Measurements from ENCODE around the gene ATG5.
"Not testable (repeated sequence)": the region's sequence is repeated elsewhere in the genome, so short reads cannot be mapped to it uniquely, and the experiment has no call there.

The ATG5 gene

GRCh38 chr6:106159531-106159940, 166.0 kb downstream of the ATG5 start:
- no peak for DNase-seq (ENCODE audit: low read depth in 2 of 3, low spot score in 2 of 3)

GRCh38 chr6:106158816-106159215, 166.7 kb downstream of the ATG5 start:
- DNase-seq (ENCODE audit: low read depth in 2 of 3, low spot score in 2 of 3) = no peak

GRCh38 chr6:106156863-106157262, 168.7 kb downstream of the ATG5 start:
- no peak for DNase-seq (ENCODE audit: low read depth in 2 of 3, low spot score in 2 of 3)

GRCh38 chr6:106156413-106156812, 169.1 kb downstream of the ATG5 start:
- no peak for DNase-seq (ENCODE audit: low read depth in 2 of 3, low spot score in 2 of 3)

GRCh38 chr6:106155219-106155830, 170.2 kb downstream of the ATG5 start:
- no peak for DNase-seq (ENCODE audit: low read depth in 2 of 3, low spot score in 2 of 3)

GRCh38 chr6:106154326-106154725, 171.2 kb downstream of the ATG5 start:
- DNase-seq (ENCODE audit: low read depth in 2 of 3, low spot score in 2 of 3) = no peak

- no peak for DNase-seq (ENCODE audit: low read depth in 2 of 3, low spot score in 2 of 3)
Measured at GRCh38 chr6:106152952-106153351, 172.6 kb downstream of the ATG5 start.

- not testable (repeated sequence) for DNase-seq (ENCODE audit: low read depth in 2 of 3, low spot score in 2 of 3)
Measured at GRCh38 chr6:106152476-106152875, 173.1 kb downstream of the ATG5 start.

- DNase-seq (ENCODE audit: low read depth in 2 of 3, low spot score in 2 of 3) = no peak
Measured at GRCh38 chr6:106149472-106150069, 176.0 kb downstream of the ATG5 start.

GRCh38 chr6:106147476-106147875, 178.1 kb downstream of the ATG5 start:
- DNase-seq (ENCODE audit: low read depth in 2 of 3, low spot score in 2 of 3) = no peak

- DNase-seq (ENCODE audit: low read depth in 2 of 3, low spot score in 2 of 3) = no peak
Measured at GRCh38 chr6:106146852-106147351, 178.7 kb downstream of the ATG5 start.

- DNase-seq (ENCODE audit: low read depth in 2 of 3, low spot score in 2 of 3) = no peak
Measured at GRCh38 chr6:106145741-106146227, 179.8 kb downstream of the ATG5 start.

- DNase-seq (ENCODE audit: low read depth in 2 of 3, low spot score in 2 of 3) = no peak
Measured at GRCh38 chr6:106145144-106145543, 180.4 kb downstream of the ATG5 start.

GRCh38 chr6:106143665-106144064, 181.9 kb downstream of the ATG5 start:
- no peak for DNase-seq (ENCODE audit: low read depth in 2 of 3, low spot score in 2 of 3)

- no peak for DNase-seq (ENCODE audit: low read depth in 2 of 3, low spot score in 2 of 3)
Measured at GRCh38 chr6:106142876-106143431, 182.6 kb downstream of the ATG5 start.

- DNase-seq (ENCODE audit: low read depth in 2 of 3, low spot score in 2 of 3) = peak in 2 of 3 experiments; percentile 30 to 59
Measured at GRCh38 chr6:106141441-106142237, 183.9 kb downstream of the ATG5 start.

- no peak for DNase-seq (ENCODE audit: low read depth in 2 of 3, low spot score in 2 of 3)
Measured at GRCh38 chr6:106138151-106138550, 187.4 kb downstream of the ATG5 start.

GRCh38 chr6:106136845-106137244, 188.7 kb downstream of the ATG5 start:
- DNase-seq (ENCODE audit: low read depth in 2 of 3, low spot score in 2 of 3) = no peak

- no peak for DNase-seq (ENCODE audit: low read depth in 2 of 3, low spot score in 2 of 3)
Measured at GRCh38 chr6:106135911-106136571, 189.5 kb downstream of the ATG5 start.

- DNase-seq (ENCODE audit: low read depth in 2 of 3, low spot score in 2 of 3) = no peak
Measured at GRCh38 chr6:106134906-106135634, 190.5 kb downstream of the ATG5 start.

Data from activated CD8-positive, alpha-beta memory T cell treated with anti-CD3 and anti-CD28 coated beads for 48 hours (primary cell).